Measurements from ENCODE around the gene C15orf39. TPM values are rescaled to one million over a fixed set of nuclear protein-coding genes. Genes with fewer than 3 reads are reported as not detected.

C15orf39 gene
- polyA plus RNA-seq, 3 donors: 8.9 to 80.7 (median 18.2) TPM

DNA sequence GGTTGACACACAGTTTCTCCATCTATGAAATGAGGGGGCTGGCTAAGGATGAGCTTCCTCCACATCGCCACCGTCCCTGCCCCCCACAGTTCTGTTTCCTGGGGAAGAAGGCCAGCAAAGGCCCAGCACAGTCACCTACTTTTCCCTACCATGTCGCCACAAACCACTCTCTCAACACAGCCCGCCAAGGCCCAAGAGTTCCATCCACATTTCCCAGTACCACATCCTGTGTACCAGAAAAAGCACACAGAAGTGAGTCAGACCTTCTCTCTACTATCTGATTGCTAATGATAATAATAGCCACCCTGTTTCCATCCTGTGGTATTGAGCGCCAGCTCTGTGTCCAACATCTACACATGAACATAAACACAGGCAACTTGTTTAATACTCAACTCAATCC lies 30.3 kb upstream of the C15orf39 start:
- intact Hi-C loops (cut with micrococcal nuclease): no loop called here
- peaks cover 0 to 7% (median 6%) of the 10 kb centered on the region in 7 donors for H3K9me3 Mint-ChIP-seq
- peak; percentile 29 to 49 (median 42) for DNase-seq

DNA sequence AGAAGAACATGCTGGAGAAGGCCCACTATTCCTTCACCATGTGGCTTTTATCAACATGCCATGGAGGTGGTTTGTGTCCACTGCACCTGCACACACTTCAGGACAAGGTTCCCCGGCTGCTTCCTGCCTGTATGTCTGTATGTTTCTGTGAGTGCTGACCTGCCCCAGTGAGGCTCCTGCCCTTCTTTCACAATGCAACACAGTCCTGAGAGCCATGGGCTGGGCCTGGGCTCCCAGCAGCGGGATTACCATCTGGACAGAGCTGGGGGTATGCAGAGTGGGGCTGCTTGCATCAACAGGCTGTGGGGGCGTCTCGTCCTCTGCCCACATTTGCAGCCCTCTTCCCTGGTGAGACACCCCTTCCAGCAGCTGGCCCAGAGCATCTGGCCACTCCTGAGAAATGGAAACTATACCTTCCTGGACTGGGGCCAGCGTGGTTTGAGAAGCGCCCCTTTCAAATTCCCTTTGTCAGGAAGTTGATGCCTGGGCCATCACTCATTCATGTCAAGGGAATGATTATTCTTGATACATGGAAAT lies 29.3 kb upstream of the C15orf39 start:
- TF ChIP-seq, protein P1, sequence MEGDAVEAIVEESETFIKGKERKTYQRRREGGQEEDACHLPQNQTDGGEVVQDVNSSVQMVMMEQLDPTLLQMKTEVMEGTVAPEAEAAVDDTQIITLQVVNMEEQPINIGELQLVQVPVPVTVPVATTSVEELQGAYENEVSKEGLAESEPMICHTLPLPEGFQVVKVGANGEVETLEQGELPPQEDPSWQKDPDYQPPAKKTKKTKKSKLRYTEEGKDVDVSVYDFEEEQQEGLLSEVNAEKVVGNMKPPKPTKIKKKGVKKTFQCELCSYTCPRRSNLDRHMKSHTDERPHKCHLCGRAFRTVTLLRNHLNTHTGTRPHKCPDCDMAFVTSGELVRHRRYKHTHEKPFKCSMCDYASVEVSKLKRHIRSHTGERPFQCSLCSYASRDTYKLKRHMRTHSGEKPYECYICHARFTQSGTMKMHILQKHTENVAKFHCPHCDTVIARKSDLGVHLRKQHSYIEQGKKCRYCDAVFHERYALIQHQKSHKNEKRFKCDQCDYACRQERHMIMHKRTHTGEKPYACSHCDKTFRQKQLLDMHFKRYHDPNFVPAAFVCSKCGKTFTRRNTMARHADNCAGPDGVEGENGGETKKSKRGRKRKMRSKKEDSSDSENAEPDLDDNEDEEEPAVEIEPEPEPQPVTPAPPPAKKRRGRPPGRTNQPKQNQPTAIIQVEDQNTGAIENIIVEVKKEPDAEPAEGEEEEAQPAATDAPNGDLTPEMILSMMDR (IDR thresholded peaks at IDR 0.05): no peak
- Histone ChIP-seq H3K4me1 (ENCODE audit: control insufficient read depth in 1 of 2, insufficient read depth in 2 of 2, low read length in 2 of 2) (peaks cover 78 to 84% of the 10 kb centered on the region in 2 donors), H3K9me3 (replicated peaks in 1 of 2; ENCODE audit: control insufficient read depth in 1 of 2, insufficient read depth in 1 of 2, low read length in 2 of 2) (no peaks in the 10 kb centered on the region), H3K4me2 (replicated peaks; ENCODE audit: extremely low read depth, low read length, poor library complexity, severe bottlenecking) (no peak overlapping the region), H3K9ac (ENCODE audit: insufficient read depth, low read length, poor library complexity, severe bottlenecking) (no peak overlapping the region), H3K27ac (ENCODE audit: low read depth in 1 of 2, low read length in 2 of 2) (no peak overlapping the region), H2AFZ (ENCODE audit: insufficient read depth, low read depth, low read length, poor library complexity, severe bottlenecking) (no peak overlapping the region), H3K79me2 (ENCODE audit: insufficient read depth, low read length) (no peaks in the 10 kb centered on the region), H3K27me3 (ENCODE audit: control insufficient read depth in 2 of 2, insufficient read depth in 2 of 2, low read length in 2 of 2) (no peaks in the 10 kb centered on the region), H4K20me1 (ENCODE audit: insufficient read depth, low read length) (no peaks in the 10 kb centered on the region), H3K4me3 (replicated peaks in 1 of 3; ENCODE audit: low read depth in 2 of 3, low read length in 3 of 3) (no peak overlapping the region), H3K36me3 (replicated peaks in 1 of 2; ENCODE audit: control insufficient read depth in 1 of 2, insufficient read depth in 2 of 2, low read length in 2 of 2) (no peaks in the 10 kb centered on the region)
- WGBS (ENCODE audit: insufficient coverage): 61% methylated on average over 3 of the region's 6 CpGs
- H3K4me3 Mint-ChIP-seq: no peak overlapping the region
- H3K9me3 Mint-ChIP-seq: peaks cover 0 to 7% (median 6%) of the 10 kb centered on the region in 7 donors
- H3K36me3 Mint-ChIP-seq: peaks cover 3 to 8% of the 10 kb centered on the region in 2 donors
- no peak overlapping the region for H3K27ac Mint-ChIP-seq
- no peak for DNase-seq
- intact Hi-C loops (cut with micrococcal nuclease): no loop called here
- peaks cover under 1 to 7% (median 4%) of the 10 kb centered on the region in 3 donors for H3K27me3 Mint-ChIP-seq (ENCODE audit: low read depth in 3 of 3)
- peaks cover 79% of the 10 kb centered on the region for H3K4me1 Mint-ChIP-seq

More for the DNA sequence above, 30.3 kb upstream of the C15orf39 start:
- TF ChIP-seq, protein P1 (IDR thresholded peaks at IDR 0.05): no peak
- H3K4me3 ChIP-seq (replicated peaks in 1 of 3; ENCODE audit: low read depth in 2 of 3, low read length in 3 of 3): no peak overlapping the region
- Mint-ChIP-seq H3K4me3 (peak overlapping the region in 1 of 2 donors; percentile 39), H3K27ac (peak overlapping the region in 3 of 7 donors; percentile 43 to 66 (median 66)), H3K4me1 (peaks cover 71% of the 10 kb centered on the region), H3K36me3 (peaks cover 0 to 6% of the 10 kb centered on the region in 2 donors), H3K27me3 (ENCODE audit: low read depth in 3 of 3) (peaks cover 0 to 7% (median 3%) of the 10 kb centered on the region in 3 donors)
- H3K79me2 ChIP-seq (ENCODE audit: insufficient read depth, low read length): no peaks in the 10 kb centered on the region
- H3K9me3 ChIP-seq (replicated peaks in 1 of 2; ENCODE audit: control insufficient read depth in 1 of 2, insufficient read depth in 1 of 2, low read length in 2 of 2): no peaks in the 10 kb centered on the region
- H2AFZ ChIP-seq (ENCODE audit: insufficient read depth, low read depth, low read length, poor library complexity, severe bottlenecking): no peak overlapping the region
- peaks cover 68 to 75% of the 10 kb centered on the region in 2 donors for H3K4me1 ChIP-seq (ENCODE audit: control insufficient read depth in 1 of 2, insufficient read depth in 2 of 2, low read length in 2 of 2)
- no peak overlapping the region for H3K9ac ChIP-seq (ENCODE audit: insufficient read depth, low read length, poor library complexity, severe bottlenecking)
- 0% methylated on average over 5 of the region's 5 CpGs for WGBS (ENCODE audit: insufficient coverage)
- H3K4me2 ChIP-seq (replicated peaks; ENCODE audit: extremely low read depth, low read length, poor library complexity, severe bottlenecking): no peak overlapping the region
- H4K20me1 ChIP-seq (ENCODE audit: insufficient read depth, low read length): no peaks in the 10 kb centered on the region
- H3K27me3 ChIP-seq (ENCODE audit: control insufficient read depth in 2 of 2, insufficient read depth in 2 of 2, low read length in 2 of 2): no peaks in the 10 kb centered on the region
- no peaks in the 10 kb centered on the region for H3K36me3 ChIP-seq (replicated peaks in 1 of 2; ENCODE audit: control insufficient read depth in 1 of 2, insufficient read depth in 2 of 2, low read length in 2 of 2)
- H3K27ac ChIP-seq (ENCODE audit: low read depth in 1 of 2, low read length in 2 of 2): no peak overlapping the region
